Smooth muscle cell (in vitro differentiated cells): ENCODE results near the gene SRI. TPM values are rescaled to one million over a fixed set of nuclear protein-coding genes. Genes with fewer than 3 reads are reported as not detected.
A peak's percentile ranks its signal among the peaks of the same experiment; 100 is the strongest.

ENCODE experiments used
- DNase-seq: peaks from one replicate; lab custom pipeline; 2025; ENCODE audit not compliant: unreplicated experiment; lab: John Stamatoyannopoulos, UW
- H2AFZ ChIP-seq: fragments of 200-600 bp; sonication (generic); 2 replicates; pipeline ENCODE4 v1.6.0; 2016; ENCODE audit warnings: antibody characterized with exemption, low read depth, mild to moderate bottlenecking
- H3F3A ChIP-seq: fragments of 200-600 bp; sonication (generic); 2 replicates; pipeline ENCODE4 v1.6.0; 2017; ENCODE audit warnings: antibody characterized with exemption, low read depth
- H3K27ac ChIP-seq: fragments of 200-600 bp; sonication (generic); 2 replicates; pipeline ENCODE4 v1.5.1; 2016; ENCODE audit warnings: low read depth, mild to moderate bottlenecking
- H3K27me3 ChIP-seq: fragments of 200-600 bp; sonication (generic); 2 replicates; pipeline ENCODE4 v1.6.1; 2016; ENCODE audit warnings: low read depth, mild to moderate bottlenecking
- H3K36me3 ChIP-seq: fragments of 200-600 bp; sonication (generic); 2 replicates; pipeline ENCODE4 v1.5.1; 2016; ENCODE audit warnings: low read depth
- H3K4me1 ChIP-seq: fragments of 200-600 bp; sonication (generic); 2 replicates; pipeline ENCODE4 v1.5.1; 2016; ENCODE audit warnings: low read depth
- H3K4me2 ChIP-seq: fragments of 200-600 bp; sonication (generic); 2 replicates; pipeline ENCODE4 v1.6.0; 2016; ENCODE audit warnings: mild to moderate bottlenecking
- H3K4me3 ChIP-seq: fragments of 200-600 bp; sonication (generic); 2 replicates; pipeline ENCODE4 v1.5.1; 2016; ENCODE audit warnings: mild to moderate bottlenecking
- H3K79me2 ChIP-seq: fragments of 200-600 bp; sonication (generic); 2 replicates; pipeline ENCODE4 v1.6.0; 2016; ENCODE audit warnings: low read depth, mild to moderate bottlenecking
- H3K9ac ChIP-seq: fragments of 200-600 bp; sonication (generic); 2 replicates; pipeline ENCODE4 v1.6.0; 2016; ENCODE audit warnings: low read depth
- H3K9me3 ChIP-seq: fragments of 200-600 bp; sonication (generic); replicated peaks from 2 replicates; pipeline ENCODE4 v1.5.1; 2016; ENCODE audit warnings: low read depth
- H4K20me1 ChIP-seq: fragments of 200-600 bp; sonication (generic); 2 replicates; pipeline ENCODE4 v1.6.0; 2016; ENCODE audit warnings: low read depth
- WGBS: methylation state at CpG from one replicate; pipeline ENCODE4 v1.1.7; 2016; ENCODE audit warnings: low lambda C conversion rate; 5-methylcytosine and 5-hydroxymethylcytosine counted together
- polyA plus RNA-seq: library from polyadenylated mRNA; unstranded; fragments of >200 nt; fragmentation: Nextera tagmentation; extraction: Ambion mirVana; gene quantifications from 2 replicates; pipeline ENCODE4 v1.2.1, GENCODE V29; 2016
- total RNA-seq: library from RNA; depleted of rRNA; stranded (reverse); fragments of >200 nt; gene quantifications from 2 replicates; pipeline ENCODE4 v1.2.3, GENCODE V29; 2014
- TF ChIP-seq, protein P1 (sequence below): fragments of 200-600 bp; sonication (generic); IDR thresholded peaks from 2 replicates; pipeline ENCODE4 v1.5.1; 2017; ENCODE audit warnings: borderline replicate concordance, mild to moderate bottlenecking, antibody characterized with exemption; ENCODE audit not compliant: insufficient read depth, poor library complexity, severe bottlenecking

The SRI gene
- total and polyA plus RNA-seq, 2 experiments from 2014 or later, result 75.2 to 175 TPM

GRCh38 chr7:88254721-88255424, 35.0 kb upstream of the SRI start:
- no peaks in the 10 kb centered on the region for H3K27me3 ChIP-seq
- H3K9me3 ChIP-seq, result peaks cover 5% of the 10 kb centered on the region
- WGBS, result 90% methylated on average over 2 of the region's 2 CpGs
- H3K36me3 ChIP-seq, result no peaks in the 10 kb centered on the region
- TF ChIP-seq, protein P1, sequence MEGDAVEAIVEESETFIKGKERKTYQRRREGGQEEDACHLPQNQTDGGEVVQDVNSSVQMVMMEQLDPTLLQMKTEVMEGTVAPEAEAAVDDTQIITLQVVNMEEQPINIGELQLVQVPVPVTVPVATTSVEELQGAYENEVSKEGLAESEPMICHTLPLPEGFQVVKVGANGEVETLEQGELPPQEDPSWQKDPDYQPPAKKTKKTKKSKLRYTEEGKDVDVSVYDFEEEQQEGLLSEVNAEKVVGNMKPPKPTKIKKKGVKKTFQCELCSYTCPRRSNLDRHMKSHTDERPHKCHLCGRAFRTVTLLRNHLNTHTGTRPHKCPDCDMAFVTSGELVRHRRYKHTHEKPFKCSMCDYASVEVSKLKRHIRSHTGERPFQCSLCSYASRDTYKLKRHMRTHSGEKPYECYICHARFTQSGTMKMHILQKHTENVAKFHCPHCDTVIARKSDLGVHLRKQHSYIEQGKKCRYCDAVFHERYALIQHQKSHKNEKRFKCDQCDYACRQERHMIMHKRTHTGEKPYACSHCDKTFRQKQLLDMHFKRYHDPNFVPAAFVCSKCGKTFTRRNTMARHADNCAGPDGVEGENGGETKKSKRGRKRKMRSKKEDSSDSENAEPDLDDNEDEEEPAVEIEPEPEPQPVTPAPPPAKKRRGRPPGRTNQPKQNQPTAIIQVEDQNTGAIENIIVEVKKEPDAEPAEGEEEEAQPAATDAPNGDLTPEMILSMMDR, result no peak
- no peak overlapping the region for H2AFZ ChIP-seq
- DNase-seq, result no peak
- no peak overlapping the region for H3K27ac ChIP-seq
- no peak overlapping the region for H3K4me3 ChIP-seq
- no peak overlapping the region for H3K4me2 ChIP-seq
- no peaks in the 10 kb centered on the region for H3K4me1 ChIP-seq
- no peaks in the 10 kb centered on the region for H3F3A ChIP-seq
- H4K20me1 ChIP-seq, result no peaks in the 10 kb centered on the region
- no peaks in the 10 kb centered on the region for H3K79me2 ChIP-seq
- H3K9ac ChIP-seq, result no peak overlapping the region

GRCh38 chr7:88253640-88254039, 33.8 kb upstream of the SRI start:
- Histone ChIP-seq H2AFZ (no peak overlapping the region), H3K27me3 (no peaks in the 10 kb centered on the region), H3K27ac (no peak overlapping the region), H3K4me1 (no peaks in the 10 kb centered on the region), H3K9me3 (peaks cover 5% of the 10 kb centered on the region), H3K79me2 (no peaks in the 10 kb centered on the region), H3K4me2 (no peak overlapping the region), H3K4me3 (no peak overlapping the region), H3K36me3 (no peaks in the 10 kb centered on the region), H3F3A (no peaks in the 10 kb centered on the region), H4K20me1 (no peaks in the 10 kb centered on the region), H3K9ac (no peak overlapping the region)
- no peak for DNase-seq
- TF ChIP-seq, protein P1, result no peak

DNA sequence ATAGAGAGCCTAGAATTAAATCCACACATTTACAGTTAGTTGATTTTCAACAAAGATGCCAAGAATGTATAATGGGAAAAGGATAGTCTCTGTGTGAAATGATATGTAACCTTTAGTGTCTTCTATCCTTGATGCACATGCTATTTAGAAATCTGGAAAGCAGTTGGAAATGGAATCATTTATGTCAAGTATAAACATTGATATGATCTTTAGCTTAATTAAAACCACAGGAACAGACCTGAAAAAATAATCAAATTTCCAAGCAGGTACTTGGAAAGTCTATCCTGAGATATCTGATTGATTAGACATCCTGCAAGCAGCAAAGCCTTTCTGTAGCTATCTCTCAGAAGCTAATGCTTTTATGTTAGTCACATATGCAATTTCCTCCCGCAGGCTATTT, 24.4 kb upstream of the SRI start:
- Histone ChIP-seq H3K79me2 (no peaks in the 10 kb centered on the region), H3K4me2 (no peak overlapping the region), H3K4me1 (no peaks in the 10 kb centered on the region), H4K20me1 (no peaks in the 10 kb centered on the region), H3K9me3 (no peaks in the 10 kb centered on the region), H3K9ac (no peak overlapping the region), H3K27me3 (no peaks in the 10 kb centered on the region), H3K27ac (no peak overlapping the region), H3F3A (no peaks in the 10 kb centered on the region), H3K4me3 (no peak overlapping the region), H3K36me3 (no peaks in the 10 kb centered on the region), H2AFZ (no peak overlapping the region)
- DNase-seq, result no peak
- TF ChIP-seq, protein P1, result no peak
- 91% methylated on average over 1 of the region's 1 CpG for WGBS

DNA sequence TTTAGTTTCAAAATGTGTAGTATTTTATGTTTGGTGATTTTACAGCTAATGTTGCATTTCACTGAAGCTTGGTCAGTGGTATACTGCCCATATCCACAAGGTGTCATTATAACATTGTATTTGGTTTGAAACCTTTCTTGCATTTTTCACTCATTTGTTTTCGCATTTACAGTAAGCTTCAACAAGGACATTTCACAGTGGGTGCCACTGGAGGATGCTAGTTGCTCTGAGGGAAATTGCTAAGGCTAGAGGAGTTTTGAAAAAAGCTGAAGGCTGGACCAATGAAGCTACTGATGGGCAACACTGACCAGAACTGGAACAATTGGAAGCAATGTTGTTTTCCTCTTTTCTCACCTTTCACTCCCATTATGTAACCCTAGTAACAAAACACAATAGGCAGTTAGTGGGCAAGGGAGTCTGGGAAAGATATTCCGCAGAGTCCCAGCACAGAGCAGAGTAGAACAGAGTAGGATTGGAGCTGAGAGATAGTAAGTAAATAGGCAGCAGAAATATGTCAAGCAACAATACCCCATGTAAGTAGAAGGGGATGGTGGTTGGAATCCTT, 23.6 kb upstream of the SRI start:
- no peaks in the 10 kb centered on the region for H3K79me2 ChIP-seq
- no peak overlapping the region for H3K27ac ChIP-seq
- H3K36me3 ChIP-seq, result no peaks in the 10 kb centered on the region
- no peaks in the 10 kb centered on the region for H3K4me1 ChIP-seq
- H3K27me3 ChIP-seq, result no peaks in the 10 kb centered on the region
- H3K9ac ChIP-seq, result no peak overlapping the region
- DNase-seq, result no peak
- no peaks in the 10 kb centered on the region for H3K9me3 ChIP-seq
- H4K20me1 ChIP-seq, result no peaks in the 10 kb centered on the region
- 42% methylated on average over 2 of the region's 2 CpGs for WGBS
- H3K4me3 ChIP-seq, result no peak overlapping the region
- H3F3A ChIP-seq, result no peaks in the 10 kb centered on the region
- H2AFZ ChIP-seq, result no peak overlapping the region
- TF ChIP-seq, protein P1, result peak; percentile 84
- H3K4me2 ChIP-seq, result no peak overlapping the region
